GM20431 (cell line): ENCODE measurements around the gene MRPS15.

Experiments
- in situ Hi-C: fragments of 300-500 bp; cut with MseI, MboI; formaldehyde crosslinking; loops from one replicate; pipeline ENCODE4 v1.15.0; 2020; ENCODE audit warnings: low sequenced_read_pairs; ENCODE audit not compliant: unreplicated experiment

Gene MRPS15

GRCh38 chr1:36464605-36465393 lies 615 bp upstream of the MRPS15 start:
- in situ Hi-C loops: no loop called here

- in situ Hi-C loops: no loop called here
Observed at GRCh38 chr1:36463463-36463802, 751 bp downstream of the MRPS15 start.

- in situ Hi-C loops: no loop called here
Observed at GRCh38 chr1:36458910-36459309, 5.3 kb downstream of the MRPS15 start.

GRCh38 chr1:36457691-36458090 lies 6.5 kb downstream of the MRPS15 start:
- in situ Hi-C loops: no loop called here

- in situ Hi-C loops: no loop called here
Observed at GRCh38 chr1:36456391-36456928, 7.7 kb downstream of the MRPS15 start.

GRCh38 chr1:36455386-36455785 lies 8.8 kb downstream of the MRPS15 start:
- in situ Hi-C loops: no loop called here

GRCh38 chr1:36453600-36454388 lies 10.4 kb downstream of the MRPS15 start:
- in situ Hi-C loops: no loop called here

GRCh38 chr1:36453051-36453450 lies 11.1 kb downstream of the MRPS15 start:
- in situ Hi-C loops: no loop called here

- in situ Hi-C loops: no loop called here
Observed at GRCh38 chr1:36450919-36451305, 13.3 kb downstream of the MRPS15 start.

GRCh38 chr1:36450270-36450918 lies 13.8 kb downstream of the MRPS15 start, which contains the start of gene OSCP1:
OSCP1 (minus strand) TSS chr1:36450451; CDS start chr1:36450369, 82 bp downstream.
- in situ Hi-C loops: no loop called here

- in situ Hi-C loops: no loop called here
Observed at GRCh38 chr1:36448530-36449056, 15.6 kb downstream of the MRPS15 start.

GRCh38 chr1:36447450-36447849 lies 16.7 kb downstream of the MRPS15 start:
- in situ Hi-C loops: no loop called here

GRCh38 chr1:36446746-36447145 lies 17.4 kb downstream of the MRPS15 start:
- in situ Hi-C loops: no loop called here

- in situ Hi-C loops: no loop called here
Observed at GRCh38 chr1:36446271-36446670, 17.9 kb downstream of the MRPS15 start.

- in situ Hi-C loops: no loop called here
Observed at GRCh38 chr1:36443297-36443696, 20.9 kb downstream of the MRPS15 start.

GRCh38 chr1:36442337-36442736 lies 21.8 kb downstream of the MRPS15 start:
- in situ Hi-C loops: no loop called here

GRCh38 chr1:36440646-36441045 lies 23.5 kb downstream of the MRPS15 start:
- in situ Hi-C loops: no loop called here

GRCh38 chr1:36440044-36440443 lies 24.1 kb downstream of the MRPS15 start:
- in situ Hi-C loops: no loop called here

GRCh38 chr1:36438715-36439114 lies 25.5 kb downstream of the MRPS15 start:
- in situ Hi-C loops: no loop called here

- in situ Hi-C loops: no loop called here
Observed at GRCh38 chr1:36436821-36437220, 27.4 kb downstream of the MRPS15 start.
